HepG2 (cell line): ENCODE results near the gene EXOC3L2. TPM values are rescaled to one million over a fixed set of nuclear protein-coding genes. Genes with fewer than 3 reads are reported as not detected.

ENCODE experiments used
- ATAC-seq: fragments of 200-7000 bp; cut with Tn5 transposase; 3 replicates; pipeline ENCODE4 v1.9.1; 2020; ENCODE audit warnings: mild to moderate bottlenecking, moderate library complexity
- BruUV-seq: library from RNA; stranded (reverse); fragments of 400-500 nt; replicated peaks from 2 replicates; lab custom pipeline; 2021; lab: Mats Ljungman, UMichigan
- CTCF ChIA-PET: fragments of 300-600 bp; formaldehyde crosslinking; extraction: SDS; loops from one replicate; lab custom pipeline; 2021; ENCODE audit warnings: low total read pairs, inconsistent platforms, low intra/inter-chr PET ratio; lab: Yijun Ruan, JAX
- POLR2A ChIA-PET: fragments of 350-600 bp; sonication (Branson Sonifier 250); formaldehyde crosslinking; loops from one replicate; lab custom pipeline; 2020; ENCODE audit warnings: antibody characterized with exemption, inconsistent platforms; lab: Yijun Ruan, JAX
- DNase-seq: peaks from one replicate; pipeline ENCODE4 v3.0.0-alpha.2; 2015; ENCODE audit warnings: low spot score
- FAIRE-seq: peaks from 3 replicates; lab custom pipeline; 2011; peaks lifted over from hg19 to GRCh38; lab: Jason Lieb, UNC
- H2AFZ ChIP-seq: one replicate; pipeline ENCODE4 v1.6.1; 2011; ENCODE audit warnings: low read length, inconsistent platforms
- H3K27ac ChIP-seq: fragments of 300-600 bp; 3 replicates; pipeline ENCODE4 v1.8.0; 2011; ENCODE audit warnings: mixed run types, mild to moderate bottlenecking, mixed read lengths, low read length, inconsistent platforms; ENCODE audit not compliant: insufficient read depth; ENCODE audit errors: extremely low read length
- H3K27me3 ChIP-seq, 2 experiments: fragments of 200-600 bp in 1 of 2; 2 replicates in 1 of 2; 3 replicates in 1 of 2; pipeline versions ENCODE4 v1.6.0 to v1.8.0; 2011; ENCODE audit warnings: low read length in 2 of 2, mild to moderate bottlenecking in 2 of 2, moderate library complexity in 2 of 2, inconsistent platforms in 1 of 2; ENCODE audit not compliant: insufficient read depth in 2 of 2, control insufficient read depth in 1 of 2
- H3K36me3 ChIP-seq, 2 experiments: fragments of 200-600 bp in 1 of 2; replicated peaks in 1 of 2; 2 replicates in 1 of 2; 3 replicates in 1 of 2; pipeline versions ENCODE4 v1.5.1 to v1.8.0; 2011; ENCODE audit warnings: low read length in 2 of 2, inconsistent platforms in 1 of 2; ENCODE audit not compliant: insufficient read depth in 2 of 2, control insufficient read depth in 1 of 2
- H3K4me1 ChIP-seq: 2 replicates; pipeline ENCODE4 v1.5.1; 2012; ENCODE audit warnings: low read length, inconsistent platforms; ENCODE audit not compliant: insufficient read depth
- H3K4me2 ChIP-seq: 2 replicates; pipeline ENCODE4 v1.6.0; 2011; ENCODE audit warnings: low read depth, low read length, inconsistent platforms
- H3K4me3 ChIP-seq, 3 experiments: fragments of 200-600 bp in 1 of 3; sonication (generic), shearing (Covaris generic) in 1 of 3; replicated peaks in 1 of 3; 2 replicates each; pipeline ENCODE4 v1.5.1; 2011 to 2016; ENCODE audit warnings: low read length in 3 of 3, inconsistent platforms in 2 of 3, low read depth in 2 of 3, mild to moderate bottlenecking in 2 of 3, control low read depth in 1 of 3, mixed read lengths in 1 of 3; ENCODE audit not compliant: insufficient read depth in 1 of 3
- H3K79me2 ChIP-seq: one replicate; pipeline ENCODE4 v1.6.1; 2011; ENCODE audit warnings: low read length, inconsistent platforms; ENCODE audit not compliant: insufficient read depth
- H3K9ac ChIP-seq: 2 replicates; pipeline ENCODE4 v1.6.0; 2011; ENCODE audit warnings: mild to moderate bottlenecking, low read depth, low read length, inconsistent platforms; ENCODE audit not compliant: insufficient read depth
- H3K9me3 ChIP-seq: 2 replicates; pipeline ENCODE4 v1.5.1; 2012; ENCODE audit warnings: mild to moderate bottlenecking, low read length
- H4K20me1 ChIP-seq: 2 replicates; pipeline ENCODE4 v1.6.0; 2011; ENCODE audit warnings: inconsistent platforms, mild to moderate bottlenecking, low read length, moderate library complexity; ENCODE audit not compliant: insufficient read depth
- RFX3 ChIP-seq: IDR thresholded peaks from 2 replicates; pipeline ENCODE4 v1.6.1; 2016; ENCODE audit warnings: missing biosample characterization, missing genetic modification reagents
- ZBTB33 ChIP-seq: sonication (generic); formaldehyde crosslinking; IDR thresholded peaks from 2 replicates; pipeline ENCODE4 v1.4.0; 2020; ENCODE audit warnings: missing genetic modification reagents
- ZMYM3 ChIP-seq: sonication (generic); formaldehyde crosslinking; IDR thresholded peaks from 2 replicates; pipeline ENCODE4 v1.5.1; 2020; ENCODE audit warnings: mild to moderate bottlenecking, missing genetic modification reagents
- ZNF318 ChIP-seq: sonication (generic); formaldehyde crosslinking; IDR thresholded peaks from 2 replicates; pipeline ENCODE4 v1.4.0; 2020; ENCODE audit warnings: mild to moderate bottlenecking, missing genetic modification reagents
- ZNF629 ChIP-seq: sonication (generic); formaldehyde crosslinking; conservative IDR thresholded peaks from 2 replicates; pipeline ENCODE4 v1.5.0; 2020; ENCODE audit warnings: missing genetic modification reagents
- ZNF768 ChIP-seq: sonication (generic); formaldehyde crosslinking; IDR thresholded peaks from 2 replicates; pipeline ENCODE4 v1.4.0; 2020; ENCODE audit warnings: missing genetic modification reagents
- WGBS: methylation state at CpG from one replicate; pipeline ENCODE4 v1.1.6; 2017; ENCODE audit warnings: low lambda C conversion rate; 5-methylcytosine and 5-hydroxymethylcytosine counted together
- in situ Hi-C: cut with HindIII; loops from 2 replicates; pipeline ENCODE4 v1.10.0; 2017; ENCODE audit warnings: low pct_unique_long_range_greater_than_20kb; ENCODE audit not compliant: extremely low pct_ligation_motif_present
- intact Hi-C: fragments of 100-400 bp; cut with micrococcal nuclease; formaldehyde crosslinking; loops from one replicate; pipeline ENCODE4 v1.10.0; 2022; ENCODE audit not compliant: unreplicated experiment
- polyA plus RNA-seq, 8 experiments: library from polyadenylated mRNA; depleted of rRNA in 3 of 8; stranded (reverse) in 7 of 8; unstranded in 1 of 8; fragments of >200 nt; fragmentation: Illumina TruSeq in 4 of 8; extraction: Trizol in 4 of 8; gene quantifications; 2 replicates each; pipeline versions ENCODE4 v1.2.1 to v1.2.3, GENCODE V29; 2011 to 2016; ENCODE audit warnings: low read depth in 4 of 8, missing spikeins in 1 of 8, mixed read lengths in 1 of 8; ENCODE audit not compliant: insufficient read depth in 1 of 8
- total RNA-seq, 5 experiments: library from RNA; depleted of rRNA; stranded (reverse); fragments of >200 nt; fragmentation: Illumina TruSeq; extraction: Trizol; gene quantifications; 2 replicates each; pipeline ENCODE4 v1.2.3, GENCODE V29; 2016; ENCODE audit warnings: low read depth in 1 of 5
- TF ChIP-seq, protein P1 (sequence below): sonication (generic); formaldehyde crosslinking; IDR thresholded peaks from 2 replicates; pipeline ENCODE4 v1.4.0; 2020; ENCODE audit warnings: missing genetic modification reagents

The EXOC3L2 gene
- total and polyA plus RNA-seq, 2 of the 13 experiments (the other 11 are each of a cell fraction or from before 2014, with no cell fraction given) = 0.21 TPM; not detected in 1

DNA sequence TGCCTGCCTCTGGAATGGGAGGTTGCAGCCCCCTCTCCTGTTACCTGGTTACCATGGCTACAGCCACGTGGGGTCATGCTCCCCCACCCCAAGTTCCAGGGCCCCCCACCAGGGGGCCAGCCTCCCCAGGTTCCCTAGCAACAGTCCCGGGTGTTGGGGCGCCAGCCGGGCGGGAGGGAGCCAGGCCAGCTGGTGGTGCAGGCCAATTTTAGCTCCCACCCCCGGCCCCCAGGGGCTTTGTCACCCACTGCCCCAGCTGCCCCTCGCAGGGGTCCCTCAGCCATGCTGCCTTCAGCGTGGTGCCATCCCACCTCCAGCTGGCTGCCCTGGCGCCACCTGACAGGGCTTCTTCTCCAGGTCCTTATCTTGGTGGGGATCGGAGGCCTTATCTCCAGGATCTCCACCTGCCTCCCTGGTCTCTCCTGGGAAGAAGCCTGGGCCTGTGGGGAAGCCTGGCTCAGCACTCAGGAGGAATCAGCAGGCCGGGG lies 8.9 kb upstream of the EXOC3L2 start (continued):
- TF ChIP-seq RFX3 (CRISPR knock-in tag) = peak; percentile 25; the same call in 1 of the 2 replicates
- peak; percentile 50; the same call in 1 of the 2 replicates for TF ChIP-seq ZBTB33 (CRISPR knock-in tag)
- TF ChIP-seq, protein P1, sequence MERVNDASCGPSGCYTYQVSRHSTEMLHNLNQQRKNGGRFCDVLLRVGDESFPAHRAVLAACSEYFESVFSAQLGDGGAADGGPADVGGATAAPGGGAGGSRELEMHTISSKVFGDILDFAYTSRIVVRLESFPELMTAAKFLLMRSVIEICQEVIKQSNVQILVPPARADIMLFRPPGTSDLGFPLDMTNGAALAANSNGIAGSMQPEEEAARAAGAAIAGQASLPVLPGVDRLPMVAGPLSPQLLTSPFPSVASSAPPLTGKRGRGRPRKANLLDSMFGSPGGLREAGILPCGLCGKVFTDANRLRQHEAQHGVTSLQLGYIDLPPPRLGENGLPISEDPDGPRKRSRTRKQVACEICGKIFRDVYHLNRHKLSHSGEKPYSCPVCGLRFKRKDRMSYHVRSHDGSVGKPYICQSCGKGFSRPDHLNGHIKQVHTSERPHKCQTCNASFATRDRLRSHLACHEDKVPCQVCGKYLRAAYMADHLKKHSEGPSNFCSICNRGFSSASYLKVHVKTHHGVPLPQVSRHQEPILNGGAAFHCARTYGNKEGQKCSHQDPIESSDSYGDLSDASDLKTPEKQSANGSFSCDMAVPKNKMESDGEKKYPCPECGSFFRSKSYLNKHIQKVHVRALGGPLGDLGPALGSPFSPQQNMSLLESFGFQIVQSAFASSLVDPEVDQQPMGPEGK (CRISPR knock-in tag) = peak; percentile 32; the same call in 1 of the 2 replicates
- TF ChIP-seq, all 625 proteins: peak for 6

- H3K27ac ChIP-seq = no peak overlapping the region
- peak overlapping the region; percentile 89; the same call in 1 of the 2 replicates for H3K9ac ChIP-seq
- H3K36me3 ChIP-seq = no peaks in the 10 kb centered on the region; a peak in 1 of 5 replicates
- no peak overlapping the region for H2AFZ ChIP-seq
- 79% methylated on average over 5 of the region's 12 CpGs for WGBS
- no peak for ATAC-seq
- no peaks in the 10 kb centered on the region for H3K27me3 ChIP-seq
- ChIA-PET POLR2A (no interaction called here), CTCF (no interaction called here)
- H3K9me3 ChIP-seq = no peaks in the 10 kb centered on the region
- peak overlapping the region; percentile 89 for H3K4me2 ChIP-seq
- peak overlapping the region; percentile 4 to 91 (median 22); a peak in 2 of 6 replicates for H3K4me3 ChIP-seq
- intact Hi-C loops (no loop called here), in situ Hi-C loops (loop anchor here (5.0 kb wide), 1 partner anchor 89 kb away; the partner anchor contains the start of gene KLC3)
- H3K79me2 ChIP-seq = peaks cover 38% of the 10 kb centered on the region
- H4K20me1 ChIP-seq = no peaks in the 10 kb centered on the region
- DNase-seq = no peak
- TSS peak; percentile 32 for BruUV-seq
- no peak for FAIRE-seq
- TF ChIP-seq ZMYM3 (CRISPR knock-in tag) (peak; percentile 57; the same call in 1 of the 2 replicates), ZNF629 (CRISPR knock-in tag) (peak; percentile 44), ZNF318 (CRISPR knock-in tag) (no peak), ZNF768 (peak; percentile 91)
- peaks cover 59% of the 10 kb centered on the region for H3K4me1 ChIP-seq
Observed at GRCh38 chr19:45253396-45254027, 8.3 kb upstream of the EXOC3L2 start.
